HepG2 (cell line): ENCODE results near the gene RPL36. TPM values are rescaled to one million over a fixed set of nuclear protein-coding genes. Genes with fewer than 3 reads are reported as not detected.

ENCODE experiments used
- ATAC-seq: fragments of 200-7000 bp; cut with Tn5 transposase; 3 replicates; pipeline ENCODE4 v1.9.1; 2020; ENCODE audit warnings: mild to moderate bottlenecking, moderate library complexity
- BruUV-seq: library from RNA; stranded (reverse); fragments of 400-500 nt; replicated peaks from 2 replicates; lab custom pipeline; 2021; lab: Mats Ljungman, UMichigan
- CTCF ChIA-PET: fragments of 300-600 bp; formaldehyde crosslinking; extraction: SDS; loops from one replicate; lab custom pipeline; 2021; ENCODE audit warnings: low total read pairs, inconsistent platforms, low intra/inter-chr PET ratio; lab: Yijun Ruan, JAX
- POLR2A ChIA-PET: fragments of 350-600 bp; sonication (Branson Sonifier 250); formaldehyde crosslinking; loops from one replicate; lab custom pipeline; 2020; ENCODE audit warnings: antibody characterized with exemption, inconsistent platforms; lab: Yijun Ruan, JAX
- DNase-seq: peaks from one replicate; pipeline ENCODE4 v3.0.0-alpha.2; 2015; ENCODE audit warnings: low spot score
- FAIRE-seq: peaks from 3 replicates; lab custom pipeline; 2011; peaks lifted over from hg19 to GRCh38; lab: Jason Lieb, UNC
- H2AFZ ChIP-seq: one replicate; pipeline ENCODE4 v1.6.1; 2011; ENCODE audit warnings: low read length, inconsistent platforms
- H3K27ac ChIP-seq: fragments of 300-600 bp; 3 replicates; pipeline ENCODE4 v1.8.0; 2011; ENCODE audit warnings: mixed run types, mild to moderate bottlenecking, mixed read lengths, low read length, inconsistent platforms; ENCODE audit not compliant: insufficient read depth; ENCODE audit errors: extremely low read length
- H3K27me3 ChIP-seq, 2 experiments: fragments of 200-600 bp in 1 of 2; 2 replicates in 1 of 2; 3 replicates in 1 of 2; pipeline versions ENCODE4 v1.6.0 to v1.8.0; 2011; ENCODE audit warnings: low read length in 2 of 2, mild to moderate bottlenecking in 2 of 2, moderate library complexity in 2 of 2, inconsistent platforms in 1 of 2; ENCODE audit not compliant: insufficient read depth in 2 of 2, control insufficient read depth in 1 of 2
- H3K36me3 ChIP-seq, 2 experiments: fragments of 200-600 bp in 1 of 2; replicated peaks in 1 of 2; 2 replicates in 1 of 2; 3 replicates in 1 of 2; pipeline versions ENCODE4 v1.5.1 to v1.8.0; 2011; ENCODE audit warnings: low read length in 2 of 2, inconsistent platforms in 1 of 2; ENCODE audit not compliant: insufficient read depth in 2 of 2, control insufficient read depth in 1 of 2
- H3K4me1 ChIP-seq: 2 replicates; pipeline ENCODE4 v1.5.1; 2012; ENCODE audit warnings: low read length, inconsistent platforms; ENCODE audit not compliant: insufficient read depth
- H3K4me2 ChIP-seq: 2 replicates; pipeline ENCODE4 v1.6.0; 2011; ENCODE audit warnings: low read depth, low read length, inconsistent platforms
- H3K4me3 ChIP-seq, 3 experiments: fragments of 200-600 bp in 1 of 3; sonication (generic), shearing (Covaris generic) in 1 of 3; replicated peaks in 1 of 3; 2 replicates each; pipeline ENCODE4 v1.5.1; 2011 to 2016; ENCODE audit warnings: low read length in 3 of 3, inconsistent platforms in 2 of 3, low read depth in 2 of 3, mild to moderate bottlenecking in 2 of 3, control low read depth in 1 of 3, mixed read lengths in 1 of 3; ENCODE audit not compliant: insufficient read depth in 1 of 3
- H3K79me2 ChIP-seq: one replicate; pipeline ENCODE4 v1.6.1; 2011; ENCODE audit warnings: low read length, inconsistent platforms; ENCODE audit not compliant: insufficient read depth
- H3K9ac ChIP-seq: 2 replicates; pipeline ENCODE4 v1.6.0; 2011; ENCODE audit warnings: mild to moderate bottlenecking, low read depth, low read length, inconsistent platforms; ENCODE audit not compliant: insufficient read depth
- H3K9me3 ChIP-seq: 2 replicates; pipeline ENCODE4 v1.5.1; 2012; ENCODE audit warnings: mild to moderate bottlenecking, low read length
- H4K20me1 ChIP-seq: 2 replicates; pipeline ENCODE4 v1.6.0; 2011; ENCODE audit warnings: inconsistent platforms, mild to moderate bottlenecking, low read length, moderate library complexity; ENCODE audit not compliant: insufficient read depth
- HIVEP1 ChIP-seq: sonication (generic); formaldehyde crosslinking; IDR thresholded peaks from 2 replicates; pipeline ENCODE4 v1.4.0; 2020; ENCODE audit warnings: mild to moderate bottlenecking, missing genetic modification reagents
- PHF8 ChIP-seq: sonication (generic); formaldehyde crosslinking; IDR thresholded peaks from 2 replicates; pipeline ENCODE4 v1.5.0; 2020; ENCODE audit warnings: missing genetic modification reagents
- ZNF33A ChIP-seq: sonication (generic); formaldehyde crosslinking; IDR thresholded peaks from 2 replicates; pipeline ENCODE4 v1.5.1; 2020; ENCODE audit warnings: missing genetic modification reagents, mild to moderate bottlenecking, moderate library complexity, borderline replicate concordance
- ZNF891 ChIP-seq: sonication (generic); formaldehyde crosslinking; IDR thresholded peaks from 2 replicates; pipeline ENCODE4 v1.5.0; 2020; ENCODE audit warnings: mild to moderate bottlenecking, missing genetic modification reagents
- WGBS: methylation state at CpG from one replicate; pipeline ENCODE4 v1.1.6; 2017; ENCODE audit warnings: low lambda C conversion rate; 5-methylcytosine and 5-hydroxymethylcytosine counted together
- in situ Hi-C: cut with HindIII; loops from 2 replicates; pipeline ENCODE4 v1.10.0; 2017; ENCODE audit warnings: low pct_unique_long_range_greater_than_20kb; ENCODE audit not compliant: extremely low pct_ligation_motif_present
- intact Hi-C: fragments of 100-400 bp; cut with micrococcal nuclease; formaldehyde crosslinking; loops from one replicate; pipeline ENCODE4 v1.10.0; 2022; ENCODE audit not compliant: unreplicated experiment
- polyA plus RNA-seq, 8 experiments: library from polyadenylated mRNA; depleted of rRNA in 3 of 8; stranded (reverse) in 7 of 8; unstranded in 1 of 8; fragments of >200 nt; fragmentation: Illumina TruSeq in 4 of 8; extraction: Trizol in 4 of 8; gene quantifications; 2 replicates each; pipeline versions ENCODE4 v1.2.1 to v1.2.3, GENCODE V29; 2011 to 2016; ENCODE audit warnings: low read depth in 4 of 8, missing spikeins in 1 of 8, mixed read lengths in 1 of 8; ENCODE audit not compliant: insufficient read depth in 1 of 8
- total RNA-seq, 5 experiments: library from RNA; depleted of rRNA; stranded (reverse); fragments of >200 nt; fragmentation: Illumina TruSeq; extraction: Trizol; gene quantifications; 2 replicates each; pipeline ENCODE4 v1.2.3, GENCODE V29; 2016; ENCODE audit warnings: low read depth in 1 of 5
- TF ChIP-seq, protein P1 (sequence below): conservative IDR thresholded peaks from 2 replicates; pipeline ENCODE4 v1.6.1; 2018; ENCODE audit warnings: missing genetic modification reagents
- TF ChIP-seq, protein P2 (sequence below): sonication (generic); formaldehyde crosslinking; IDR thresholded peaks from 2 replicates; pipeline ENCODE4 v1.5.1; 2020; ENCODE audit warnings: mild to moderate bottlenecking, missing genetic modification reagents, moderate library complexity
- TF ChIP-seq, protein P3 (sequence below): sonication (generic); formaldehyde crosslinking; IDR thresholded peaks from 2 replicates; pipeline ENCODE4 v1.5.0; 2020; ENCODE audit warnings: missing genetic modification reagents
- TF ChIP-seq, protein P4 (sequence below): sonication (generic); formaldehyde crosslinking; IDR thresholded peaks from 2 replicates; pipeline ENCODE4 v1.5.1; 2020; ENCODE audit warnings: mild to moderate bottlenecking, missing genetic modification reagents, borderline replicate concordance

The RPL36 gene
- total and polyA plus RNA-seq, 2 of the 13 experiments (the other 11 are each of a cell fraction or from before 2014, with no cell fraction given): 706 to 740 TPM

DNA sequence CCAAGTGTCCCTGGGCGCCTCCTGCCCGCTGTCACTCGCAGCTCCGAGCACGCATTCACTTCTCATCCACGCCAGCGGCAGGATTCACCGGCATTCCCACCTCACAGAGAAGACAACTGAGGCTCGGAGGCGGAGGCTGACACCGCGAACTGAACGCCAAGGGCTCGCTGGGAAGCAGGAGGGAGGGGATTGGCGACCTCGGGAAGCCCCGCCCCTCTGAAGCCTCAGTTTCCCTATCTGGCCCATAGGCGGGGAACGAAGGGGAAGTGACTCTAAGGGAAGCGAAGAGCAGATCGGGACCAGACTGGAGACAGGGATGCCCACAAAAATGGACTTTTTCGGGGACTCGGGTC, 10.0 kb upstream of the RPL36 start:
- Histone ChIP-seq H3K27me3 (no peaks in the 10 kb centered on the region; a peak in 1 of 5 replicates), H3K9me3 (no peaks in the 10 kb centered on the region), H3K4me2 (peak overlapping the region; percentile 92), H4K20me1 (no peaks in the 10 kb centered on the region), H2AFZ (peak overlapping the region; percentile 57), H3K4me1 (peaks cover 25% of the 10 kb centered on the region), H3K79me2 (peaks cover 7% of the 10 kb centered on the region), H3K4me3 (peak overlapping the region; percentile 87 to 100 (median 92)), H3K27ac (peak overlapping the region; percentile 75), H3K9ac (peak overlapping the region; percentile 86), H3K36me3 (no peaks in the 10 kb centered on the region)
- ATAC-seq: peak; percentile 5
- whole genome bisulfite sequencing: 0% methylated on average over 10 of the region's 23 CpGs
- ChIA-PET CTCF (no interaction called here), POLR2A (interaction anchor here (0.9 to 1.1 kb wide), 2 partner anchors 10 to 11 kb away, joined by 3 to 6 read pairs; partner anchors contain the start of gene RPL36)
- intact Hi-C loops (no loop called here), in situ Hi-C loops (no loop called here)
- TSS peak; percentile 79 for BruUV-seq
- DNase-seq: no peak
- FAIRE-seq: no peak
- TF ChIP-seq, protein P1, sequence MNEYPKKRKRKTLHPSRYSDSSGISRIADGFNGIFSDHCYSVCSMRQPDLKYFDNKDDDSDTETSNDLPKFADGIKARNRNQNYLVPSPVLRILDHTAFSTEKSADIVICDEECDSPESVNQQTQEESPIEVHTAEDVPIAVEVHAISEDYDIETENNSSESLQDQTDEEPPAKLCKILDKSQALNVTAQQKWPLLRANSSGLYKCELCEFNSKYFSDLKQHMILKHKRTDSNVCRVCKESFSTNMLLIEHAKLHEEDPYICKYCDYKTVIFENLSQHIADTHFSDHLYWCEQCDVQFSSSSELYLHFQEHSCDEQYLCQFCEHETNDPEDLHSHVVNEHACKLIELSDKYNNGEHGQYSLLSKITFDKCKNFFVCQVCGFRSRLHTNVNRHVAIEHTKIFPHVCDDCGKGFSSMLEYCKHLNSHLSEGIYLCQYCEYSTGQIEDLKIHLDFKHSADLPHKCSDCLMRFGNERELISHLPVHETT (CRISPR knock-in tag): no peak
- TF ChIP-seq, protein P2, sequence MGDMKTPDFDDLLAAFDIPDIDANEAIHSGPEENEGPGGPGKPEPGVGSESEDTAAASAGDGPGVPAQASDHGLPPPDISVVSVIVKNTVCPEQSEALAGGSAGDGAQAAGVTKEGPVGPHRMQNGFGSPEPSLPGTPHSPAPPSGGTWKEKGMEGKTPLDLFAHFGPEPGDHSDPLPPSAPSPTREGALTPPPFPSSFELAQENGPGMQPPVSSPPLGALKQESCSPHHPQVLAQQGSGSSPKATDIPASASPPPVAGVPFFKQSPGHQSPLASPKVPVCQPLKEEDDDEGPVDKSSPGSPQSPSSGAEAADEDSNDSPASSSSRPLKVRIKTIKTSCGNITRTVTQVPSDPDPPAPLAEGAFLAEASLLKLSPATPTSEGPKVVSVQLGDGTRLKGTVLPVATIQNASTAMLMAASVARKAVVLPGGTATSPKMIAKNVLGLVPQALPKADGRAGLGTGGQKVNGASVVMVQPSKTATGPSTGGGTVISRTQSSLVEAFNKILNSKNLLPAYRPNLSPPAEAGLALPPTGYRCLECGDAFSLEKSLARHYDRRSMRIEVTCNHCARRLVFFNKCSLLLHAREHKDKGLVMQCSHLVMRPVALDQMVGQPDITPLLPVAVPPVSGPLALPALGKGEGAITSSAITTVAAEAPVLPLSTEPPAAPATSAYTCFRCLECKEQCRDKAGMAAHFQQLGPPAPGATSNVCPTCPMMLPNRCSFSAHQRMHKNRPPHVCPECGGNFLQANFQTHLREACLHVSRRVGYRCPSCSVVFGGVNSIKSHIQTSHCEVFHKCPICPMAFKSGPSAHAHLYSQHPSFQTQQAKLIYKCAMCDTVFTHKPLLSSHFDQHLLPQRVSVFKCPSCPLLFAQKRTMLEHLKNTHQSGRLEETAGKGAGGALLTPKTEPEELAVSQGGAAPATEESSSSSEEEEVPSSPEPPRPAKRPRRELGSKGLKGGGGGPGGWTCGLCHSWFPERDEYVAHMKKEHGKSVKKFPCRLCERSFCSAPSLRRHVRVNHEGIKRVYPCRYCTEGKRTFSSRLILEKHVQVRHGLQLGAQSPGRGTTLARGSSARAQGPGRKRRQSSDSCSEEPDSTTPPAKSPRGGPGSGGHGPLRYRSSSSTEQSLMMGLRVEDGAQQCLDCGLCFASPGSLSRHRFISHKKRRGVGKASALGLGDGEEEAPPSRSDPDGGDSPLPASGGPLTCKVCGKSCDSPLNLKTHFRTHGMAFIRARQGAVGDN (CRISPR knock-in tag): 0 out of 2 replicates have a peak, but pooled peaks have one; percentile 53
- TF ChIP-seq, protein P3, sequence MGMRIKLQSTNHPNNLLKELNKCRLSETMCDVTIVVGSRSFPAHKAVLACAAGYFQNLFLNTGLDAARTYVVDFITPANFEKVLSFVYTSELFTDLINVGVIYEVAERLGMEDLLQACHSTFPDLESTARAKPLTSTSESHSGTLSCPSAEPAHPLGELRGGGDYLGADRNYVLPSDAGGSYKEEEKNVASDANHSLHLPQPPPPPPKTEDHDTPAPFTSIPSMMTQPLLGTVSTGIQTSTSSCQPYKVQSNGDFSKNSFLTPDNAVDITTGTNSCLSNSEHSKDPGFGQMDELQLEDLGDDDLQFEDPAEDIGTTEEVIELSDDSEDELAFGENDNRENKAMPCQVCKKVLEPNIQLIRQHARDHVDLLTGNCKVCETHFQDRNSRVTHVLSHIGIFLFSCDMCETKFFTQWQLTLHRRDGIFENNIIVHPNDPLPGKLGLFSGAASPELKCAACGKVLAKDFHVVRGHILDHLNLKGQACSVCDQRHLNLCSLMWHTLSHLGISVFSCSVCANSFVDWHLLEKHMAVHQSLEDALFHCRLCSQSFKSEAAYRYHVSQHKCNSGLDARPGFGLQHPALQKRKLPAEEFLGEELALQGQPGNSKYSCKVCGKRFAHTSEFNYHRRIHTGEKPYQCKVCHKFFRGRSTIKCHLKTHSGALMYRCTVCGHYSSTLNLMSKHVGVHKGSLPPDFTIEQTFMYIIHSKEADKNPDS (CRISPR knock-in tag): 0 out of 2 replicates have a peak, but pooled peaks have one; percentile 33
- peak; percentile 86; the same call in 1 of the 2 replicates for TF ChIP-seq PHF8 (CRISPR knock-in tag)
- TF ChIP-seq ZNF33A: peak; percentile 19; the same call in 1 of the 2 replicates
- TF ChIP-seq, protein P4, sequence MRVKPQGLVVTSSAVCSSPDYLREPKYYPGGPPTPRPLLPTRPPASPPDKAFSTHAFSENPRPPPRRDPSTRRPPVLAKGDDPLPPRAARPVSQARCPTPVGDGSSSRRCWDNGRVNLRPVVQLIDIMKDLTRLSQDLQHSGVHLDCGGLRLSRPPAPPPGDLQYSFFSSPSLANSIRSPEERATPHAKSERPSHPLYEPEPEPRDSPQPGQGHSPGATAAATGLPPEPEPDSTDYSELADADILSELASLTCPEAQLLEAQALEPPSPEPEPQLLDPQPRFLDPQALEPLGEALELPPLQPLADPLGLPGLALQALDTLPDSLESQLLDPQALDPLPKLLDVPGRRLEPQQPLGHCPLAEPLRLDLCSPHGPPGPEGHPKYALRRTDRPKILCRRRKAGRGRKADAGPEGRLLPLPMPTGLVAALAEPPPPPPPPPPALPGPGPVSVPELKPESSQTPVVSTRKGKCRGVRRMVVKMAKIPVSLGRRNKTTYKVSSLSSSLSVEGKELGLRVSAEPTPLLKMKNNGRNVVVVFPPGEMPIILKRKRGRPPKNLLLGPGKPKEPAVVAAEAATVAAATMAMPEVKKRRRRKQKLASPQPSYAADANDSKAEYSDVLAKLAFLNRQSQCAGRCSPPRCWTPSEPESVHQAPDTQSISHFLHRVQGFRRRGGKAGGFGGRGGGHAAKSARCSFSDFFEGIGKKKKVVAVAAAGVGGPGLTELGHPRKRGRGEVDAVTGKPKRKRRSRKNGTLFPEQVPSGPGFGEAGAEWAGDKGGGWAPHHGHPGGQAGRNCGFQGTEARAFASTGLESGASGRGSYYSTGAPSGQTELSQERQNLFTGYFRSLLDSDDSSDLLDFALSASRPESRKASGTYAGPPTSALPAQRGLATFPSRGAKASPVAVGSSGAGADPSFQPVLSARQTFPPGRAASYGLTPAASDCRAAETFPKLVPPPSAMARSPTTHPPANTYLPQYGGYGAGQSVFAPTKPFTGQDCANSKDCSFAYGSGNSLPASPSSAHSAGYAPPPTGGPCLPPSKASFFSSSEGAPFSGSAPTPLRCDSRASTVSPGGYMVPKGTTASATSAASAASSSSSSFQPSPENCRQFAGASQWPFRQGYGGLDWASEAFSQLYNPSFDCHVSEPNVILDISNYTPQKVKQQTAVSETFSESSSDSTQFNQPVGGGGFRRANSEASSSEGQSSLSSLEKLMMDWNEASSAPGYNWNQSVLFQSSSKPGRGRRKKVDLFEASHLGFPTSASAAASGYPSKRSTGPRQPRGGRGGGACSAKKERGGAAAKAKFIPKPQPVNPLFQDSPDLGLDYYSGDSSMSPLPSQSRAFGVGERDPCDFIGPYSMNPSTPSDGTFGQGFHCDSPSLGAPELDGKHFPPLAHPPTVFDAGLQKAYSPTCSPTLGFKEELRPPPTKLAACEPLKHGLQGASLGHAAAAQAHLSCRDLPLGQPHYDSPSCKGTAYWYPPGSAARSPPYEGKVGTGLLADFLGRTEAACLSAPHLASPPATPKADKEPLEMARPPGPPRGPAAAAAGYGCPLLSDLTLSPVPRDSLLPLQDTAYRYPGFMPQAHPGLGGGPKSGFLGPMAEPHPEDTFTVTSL: 0 out of 2 replicates have a peak, but pooled peaks have one; percentile 6
- TF ChIP-seq ZNF891 (CRISPR knock-in tag): peak; percentile 23; the same call in 1 of the 2 replicates
- TF ChIP-seq HIVEP1 (CRISPR knock-in tag): peak; percentile 45
